Pancreas (tissue), 10 donors: ENCODE measurements around the gene SLC26A9. TPM values are rescaled to one million over a fixed set of nuclear protein-coding genes. Genes with fewer than 3 reads are reported as not detected.

Source experiments
- ATAC-seq, 4 donors: fragments of 200-7000 bp; cut with Tn5 transposase; one replicate each; pipeline versions ENCODE4 v1.8.0 to v1.9.1; 2020; ENCODE audit warnings: mild to moderate bottlenecking in 4 of 4, moderate library complexity in 4 of 4
- DNase-seq, 6 donors: peaks; one replicate each; pipeline ENCODE4 v3.0.0-alpha.2; 2020
- FAIRE-seq: peaks from 2 replicates; lab custom pipeline; 2012; peaks lifted over from hg19 to GRCh38; lab: Jason Lieb, UNC
- H3K27ac ChIP-seq, 4 donors: fragments of 200-600 bp; sonication (generic); 1 replicate in 3 of 4; 2 replicates in 1 of 4; pipeline versions ENCODE4 v1.5.0 to v1.8.0; 2020
- H3K27me3 ChIP-seq, 4 donors: fragments of 200-600 bp; one replicate each; pipeline ENCODE4 v1.8.0; 2021
- H3K36me3 ChIP-seq, 3 donors: fragments of 200-600 bp; sonication (generic) in 1 of 3; one replicate each; pipeline versions ENCODE4 v1.5.0 to v1.8.0; 2020 to 2021
- H3K4me1 ChIP-seq, 3 donors: fragments of 200-600 bp; one replicate each; pipeline ENCODE4 v1.8.0; 2021
- H3K4me3 ChIP-seq, 4 donors: fragments of 200-600 bp; sonication (generic) in 2 of 4; one replicate each; pipeline versions ENCODE4 v1.5.0 to v1.8.0; 2020 to 2021
- H3K9me3 ChIP-seq, 4 donors: fragments of 200-600 bp; one replicate each; pipeline ENCODE4 v1.8.0; 2021
- CTCF ChIP-seq, 4 donors: fragments of 200-600 bp; sonication (generic) in 3 of 4; IDR thresholded peaks; one replicate each; pipeline versions ENCODE4 v1.5.0 to v1.8.0; 2021; ENCODE audit warnings: antibody characterized with exemption in 4 of 4
- WGBS, 2 donors: extraction: QIAGEN DNeasy Blood & Tissue Kit; methylation state at CpG; one replicate each; pipeline ENCODE4 v1.1.7; 2013; 5-methylcytosine and 5-hydroxymethylcytosine counted together
- intact Hi-C, 3 donors: fragments of 100-400 bp; cut with DNase I; formaldehyde crosslinking; loops; one replicate each; pipeline versions ENCODE4 v1.11.1 to v1.14.2; 2022
- polyA plus RNA-seq, 2 donors: library from polyadenylated mRNA; stranded (reverse); fragments of 200-250 nt; gene quantifications; one replicate each; pipeline ENCODE4 v1.2.3, GENCODE V29; 2013
- total RNA-seq, 6 donors: library from RNA; stranded (reverse); fragmentation: NEBNext Ultra II Directional in 4 of 6; extraction: Animal tissue kit (Norgen Biotek cat#: 25700) in 4 of 6; gene quantifications; one replicate each; pipeline versions ENCODE4 v1.2.1 to v1.2.4, GENCODE V29; 2021 to 2023
- donor health status: healthy with polysubstance abuse.
- donor health status: DM: no; HTN: no; CAD: no; lungs with moderate emphysema.
- donor health status: DM: no; HTN: no; CAD: no.
- donor health status: control.
- donor health status: control.
- donor health status: Bipolar disorder and iron deficiency.
- donor health status: DM: yes; HTN: yes; CAD: no.
- donor health status: DM: no; HTN: no; CAD: no.
- donor health status: DM: no; HTN: no; CAD: no.
- donor health status: DM: yes; HTN: yes; CAD: no.

Gene SLC26A9
- total RNA-seq (1 to 10 TPM in 2 of 6 donors, under 1 TPM in 4; 0.56 to 6.5 (median 0.83) TPM), polyA plus RNA-seq (1 to 10 TPM; 1.5 to 2.9 TPM)

GRCh38 chr1:205943245-205943644, at the start of gene SLC26A9:
TSS of gene SLC26A9 (minus strand) at chr1:205943456. CDS start at chr1:205935820, 7,636 bp downstream.
- Histone ChIP-seq H3K27me3 (no peaks in the 10 kb centered on the region), H3K36me3 (no peaks in the 10 kb centered on the region), H3K9me3 (no peaks in the 10 kb centered on the region), H3K4me3 (no peak within 1 kb of the TSS), H3K4me1 (peaks cover 5 to 19% (median 9%) of the 10 kb centered on the region in 3 donors), H3K27ac (no peak within 1 kb of the TSS)
- WGBS, 2 donors = 47 to 60% methylated on average over 7 of the region's 7 CpGs
- DNase-seq = no peak
- intact Hi-C loops = no loop called here
- ATAC-seq = no peak
- TF ChIP-seq CTCF (IDR thresholded peaks at IDR 0.05) = no peak
- FAIRE-seq = no peak

- 87 to 92% methylated on average over 14 of the region's 14 CpGs for WGBS, 2 donors
- intact Hi-C loops = no loop called here
- TF ChIP-seq CTCF (IDR thresholded peaks at IDR 0.05) = no peak
- Histone ChIP-seq H3K9me3 (no peaks in the 10 kb centered on the region), H3K27ac (no peak overlapping the region), H3K36me3 (no peaks in the 10 kb centered on the region), H3K27me3 (no peaks in the 10 kb centered on the region), H3K4me3 (no peak overlapping the region), H3K4me1 (no peaks in the 10 kb centered on the region)
- DNase-seq (peak in 2 of 6 donors; percentile 5 to 24), ATAC-seq (no peak), FAIRE-seq (no peak)
Measured at GRCh38 chr1:205992218-205992882, 49.1 kb upstream of the SLC26A9 start.

- H3K36me3 ChIP-seq = no peaks in the 10 kb centered on the region
- FAIRE-seq = no peak
- no peak overlapping the region for H3K4me3 ChIP-seq
- 77 to 82% methylated on average over 4 of the region's 4 CpGs for WGBS, 2 donors
- no peak overlapping the region for H3K27ac ChIP-seq
- no peak for ATAC-seq
- TF ChIP-seq CTCF (IDR thresholded peaks at IDR 0.05) = no peak
- H3K9me3 ChIP-seq = no peaks in the 10 kb centered on the region
- DNase-seq = no peak
- no peaks in the 10 kb centered on the region for H3K27me3 ChIP-seq
- H3K4me1 ChIP-seq = no peaks in the 10 kb centered on the region
- intact Hi-C loops = no loop called here
Measured at GRCh38 chr1:205991237-205991636, 48.0 kb upstream of the SLC26A9 start.

GRCh38 chr1:205990226-205990625, 47.0 kb upstream of the SLC26A9 start:
- H3K27ac ChIP-seq = no peak overlapping the region
- no peaks in the 10 kb centered on the region for H3K4me1 ChIP-seq
- H3K27me3 ChIP-seq = no peaks in the 10 kb centered on the region
- ATAC-seq (no peak), DNase-seq (no peak), FAIRE-seq (no peak)
- intact Hi-C loops = no loop called here
- no peaks in the 10 kb centered on the region for H3K9me3 ChIP-seq
- WGBS, 2 donors = 52 to 72% methylated on average over 2 of the region's 2 CpGs
- H3K4me3 ChIP-seq = no peak overlapping the region
- H3K36me3 ChIP-seq = no peaks in the 10 kb centered on the region
- no peak for TF ChIP-seq CTCF (IDR thresholded peaks at IDR 0.05)

- FAIRE-seq (no peak), ATAC-seq (no peak), DNase-seq (no peak)
- no peak overlapping the region for H3K27ac ChIP-seq
- intact Hi-C loops = no loop called here
- no peak for TF ChIP-seq CTCF (IDR thresholded peaks at IDR 0.05)
- H3K27me3 ChIP-seq = no peaks in the 10 kb centered on the region
- H3K36me3 ChIP-seq = no peaks in the 10 kb centered on the region
- H3K9me3 ChIP-seq = no peaks in the 10 kb centered on the region
- no peak overlapping the region for H3K4me3 ChIP-seq
- WGBS, 2 donors = 64 to 68% methylated on average over 5 of the region's 5 CpGs
- peaks cover 0 to 1% (median 0%) of the 10 kb centered on the region in 3 donors for H3K4me1 ChIP-seq
Measured at GRCh38 chr1:205989786-205990185, 46.5 kb upstream of the SLC26A9 start.
